ENCODE results near the gene NRCAM.

NRCAM gene

DNA sequence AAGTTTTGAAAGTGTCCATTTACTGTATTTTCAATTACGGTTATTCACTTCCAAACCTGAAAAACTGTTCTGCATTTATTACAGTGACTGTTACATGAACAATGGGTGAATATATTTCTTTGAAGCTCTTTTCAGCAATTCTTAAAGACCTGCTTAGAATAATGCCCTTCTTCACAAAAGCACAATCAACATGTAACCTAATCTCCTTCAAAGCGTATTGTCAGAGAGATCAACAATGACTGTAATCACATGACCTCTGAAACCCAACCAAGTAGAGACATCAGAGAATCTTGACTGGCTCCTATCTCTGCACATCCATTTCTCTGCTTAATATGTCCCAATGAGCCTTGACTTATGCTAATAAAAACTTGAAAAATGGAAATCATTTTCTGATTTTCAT lies 126.7 kb downstream of the NRCAM start:
- ATAC-seq = no peak
- TF ChIP-seq SNAI2 (CRISPR knock-in tag; IDR thresholded peaks at IDR 0.05) (no peak), ZFP30 (CRISPR knock-in tag; IDR thresholded peaks at IDR 0.05) (no peak), CSDC2 (CRISPR knock-in tag; IDR thresholded peaks at IDR 0.05) (no peak), TOX (CRISPR knock-in tag; IDR thresholded peaks at IDR 0.05; ENCODE audit: borderline replicate concordance) (no peak), ESRRG (CRISPR knock-in tag; IDR thresholded peaks at IDR 0.05) (no peak), BACH2 (CRISPR knock-in tag; IDR thresholded peaks at IDR 0.05; ENCODE audit: borderline replicate concordance) (no peak), ZNF8 (CRISPR knock-in tag; IDR thresholded peaks at IDR 0.05) (no peak), ZC3H10 (CRISPR knock-in tag; IDR thresholded peaks at IDR 0.05) (no peak), TCF4 (CRISPR knock-in tag; IDR thresholded peaks at IDR 0.05; ENCODE audit: borderline replicate concordance) (no peak), RARB (CRISPR knock-in tag; IDR thresholded peaks at IDR 0.05) (no peak), ZFP3 (CRISPR knock-in tag; IDR thresholded peaks at IDR 0.05) (no peak), ISL1 (CRISPR knock-in tag; IDR thresholded peaks at IDR 0.05) (no peak)
- TF ChIP-seq, protein P1, sequence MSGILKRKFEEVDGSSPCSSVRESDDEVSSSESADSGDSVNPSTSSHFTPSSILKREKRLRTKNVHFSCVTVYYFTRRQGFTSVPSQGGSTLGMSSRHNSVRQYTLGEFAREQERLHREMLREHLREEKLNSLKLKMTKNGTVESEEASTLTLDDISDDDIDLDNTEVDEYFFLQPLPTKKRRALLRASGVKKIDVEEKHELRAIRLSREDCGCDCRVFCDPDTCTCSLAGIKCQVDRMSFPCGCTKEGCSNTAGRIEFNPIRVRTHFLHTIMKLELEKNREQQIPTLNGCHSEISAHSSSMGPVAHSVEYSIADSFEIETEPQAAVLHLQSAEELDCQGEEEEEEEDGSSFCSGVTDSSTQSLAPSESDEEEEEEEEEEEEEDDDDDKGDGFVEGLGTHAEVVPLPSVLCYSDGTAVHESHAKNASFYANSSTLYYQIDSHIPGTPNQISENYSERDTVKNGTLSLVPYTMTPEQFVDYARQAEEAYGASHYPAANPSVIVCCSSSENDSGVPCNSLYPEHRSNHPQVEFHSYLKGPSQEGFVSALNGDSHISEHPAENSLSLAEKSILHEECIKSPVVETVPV (CRISPR knock-in tag; IDR thresholded peaks at IDR 0.05) = no peak
- TF ChIP-seq, protein P2, sequence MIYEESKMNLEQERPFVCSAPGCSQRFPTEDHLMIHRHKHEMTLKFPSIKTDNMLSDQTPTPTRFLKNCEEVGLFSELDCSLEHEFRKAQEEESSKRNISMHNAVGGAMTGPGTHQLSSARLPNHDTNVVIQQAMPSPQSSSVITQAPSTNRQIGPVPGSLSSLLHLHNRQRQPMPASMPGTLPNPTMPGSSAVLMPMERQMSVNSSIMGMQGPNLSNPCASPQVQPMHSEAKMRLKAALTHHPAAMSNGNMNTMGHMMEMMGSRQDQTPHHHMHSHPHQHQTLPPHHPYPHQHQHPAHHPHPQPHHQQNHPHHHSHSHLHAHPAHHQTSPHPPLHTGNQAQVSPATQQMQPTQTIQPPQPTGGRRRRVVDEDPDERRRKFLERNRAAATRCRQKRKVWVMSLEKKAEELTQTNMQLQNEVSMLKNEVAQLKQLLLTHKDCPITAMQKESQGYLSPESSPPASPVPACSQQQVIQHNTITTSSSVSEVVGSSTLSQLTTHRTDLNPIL (CRISPR knock-in tag; IDR thresholded peaks at IDR 0.05; ENCODE audit: low read depth) = no peak
- TF ChIP-seq, protein P3, sequence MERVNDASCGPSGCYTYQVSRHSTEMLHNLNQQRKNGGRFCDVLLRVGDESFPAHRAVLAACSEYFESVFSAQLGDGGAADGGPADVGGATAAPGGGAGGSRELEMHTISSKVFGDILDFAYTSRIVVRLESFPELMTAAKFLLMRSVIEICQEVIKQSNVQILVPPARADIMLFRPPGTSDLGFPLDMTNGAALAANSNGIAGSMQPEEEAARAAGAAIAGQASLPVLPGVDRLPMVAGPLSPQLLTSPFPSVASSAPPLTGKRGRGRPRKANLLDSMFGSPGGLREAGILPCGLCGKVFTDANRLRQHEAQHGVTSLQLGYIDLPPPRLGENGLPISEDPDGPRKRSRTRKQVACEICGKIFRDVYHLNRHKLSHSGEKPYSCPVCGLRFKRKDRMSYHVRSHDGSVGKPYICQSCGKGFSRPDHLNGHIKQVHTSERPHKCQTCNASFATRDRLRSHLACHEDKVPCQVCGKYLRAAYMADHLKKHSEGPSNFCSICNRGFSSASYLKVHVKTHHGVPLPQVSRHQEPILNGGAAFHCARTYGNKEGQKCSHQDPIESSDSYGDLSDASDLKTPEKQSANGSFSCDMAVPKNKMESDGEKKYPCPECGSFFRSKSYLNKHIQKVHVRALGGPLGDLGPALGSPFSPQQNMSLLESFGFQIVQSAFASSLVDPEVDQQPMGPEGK (CRISPR knock-in tag; IDR thresholded peaks at IDR 0.05; ENCODE audit: borderline replicate concordance) = no peak
- TF ChIP-seq, protein P4, sequence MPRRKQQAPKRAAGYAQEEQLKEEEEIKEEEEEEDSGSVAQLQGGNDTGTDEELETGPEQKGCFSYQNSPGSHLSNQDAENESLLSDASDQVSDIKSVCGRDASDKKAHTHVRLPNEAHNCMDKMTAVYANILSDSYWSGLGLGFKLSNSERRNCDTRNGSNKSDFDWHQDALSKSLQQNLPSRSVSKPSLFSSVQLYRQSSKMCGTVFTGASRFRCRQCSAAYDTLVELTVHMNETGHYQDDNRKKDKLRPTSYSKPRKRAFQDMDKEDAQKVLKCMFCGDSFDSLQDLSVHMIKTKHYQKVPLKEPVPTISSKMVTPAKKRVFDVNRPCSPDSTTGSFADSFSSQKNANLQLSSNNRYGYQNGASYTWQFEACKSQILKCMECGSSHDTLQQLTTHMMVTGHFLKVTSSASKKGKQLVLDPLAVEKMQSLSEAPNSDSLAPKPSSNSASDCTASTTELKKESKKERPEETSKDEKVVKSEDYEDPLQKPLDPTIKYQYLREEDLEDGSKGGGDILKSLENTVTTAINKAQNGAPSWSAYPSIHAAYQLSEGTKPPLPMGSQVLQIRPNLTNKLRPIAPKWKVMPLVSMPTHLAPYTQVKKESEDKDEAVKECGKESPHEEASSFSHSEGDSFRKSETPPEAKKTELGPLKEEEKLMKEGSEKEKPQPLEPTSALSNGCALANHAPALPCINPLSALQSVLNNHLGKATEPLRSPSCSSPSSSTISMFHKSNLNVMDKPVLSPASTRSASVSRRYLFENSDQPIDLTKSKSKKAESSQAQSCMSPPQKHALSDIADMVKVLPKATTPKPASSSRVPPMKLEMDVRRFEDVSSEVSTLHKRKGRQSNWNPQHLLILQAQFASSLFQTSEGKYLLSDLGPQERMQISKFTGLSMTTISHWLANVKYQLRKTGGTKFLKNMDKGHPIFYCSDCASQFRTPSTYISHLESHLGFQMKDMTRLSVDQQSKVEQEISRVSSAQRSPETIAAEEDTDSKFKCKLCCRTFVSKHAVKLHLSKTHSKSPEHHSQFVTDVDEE (CRISPR knock-in tag; IDR thresholded peaks at IDR 0.05) = no peak

DNA sequence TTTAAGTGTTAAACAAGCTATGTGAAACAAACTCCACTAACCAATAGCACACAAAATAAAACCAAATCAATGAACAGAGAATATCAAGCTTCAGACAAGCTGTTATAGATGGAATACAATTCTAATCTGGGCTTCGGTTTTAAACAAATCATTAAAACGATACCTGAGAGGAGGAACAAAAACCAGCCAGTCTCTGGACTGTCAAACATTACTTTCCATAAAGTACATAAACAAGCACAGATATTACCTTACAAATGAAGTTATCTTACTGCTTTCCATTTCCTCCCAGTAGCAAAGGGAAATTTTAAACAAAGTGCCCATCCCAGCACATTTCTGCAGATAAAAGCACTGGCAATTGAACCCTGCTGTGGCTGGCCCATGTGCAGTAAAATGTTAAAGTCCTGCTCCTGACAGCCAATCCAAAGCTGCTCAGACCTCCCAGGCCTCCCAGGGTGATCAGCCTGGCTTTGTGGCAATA lies 128.0 kb downstream of the NRCAM start:
- ATAC-seq = peak; percentile 53; the same call in 1 of the 3 replicates
- TF ChIP-seq ISL1 (CRISPR knock-in tag; IDR thresholded peaks at IDR 0.05) = no peak
- TF ChIP-seq RARB (CRISPR knock-in tag; IDR thresholded peaks at IDR 0.05) = no peak
- TF ChIP-seq TOX (CRISPR knock-in tag; IDR thresholded peaks at IDR 0.05; ENCODE audit: borderline replicate concordance) = no peak
- TF ChIP-seq, protein P2 (CRISPR knock-in tag; IDR thresholded peaks at IDR 0.05; ENCODE audit: low read depth) = no peak
- TF ChIP-seq SNAI2 (CRISPR knock-in tag; IDR thresholded peaks at IDR 0.05) = no peak
- TF ChIP-seq, protein P4 (CRISPR knock-in tag; IDR thresholded peaks at IDR 0.05) = no peak
- TF ChIP-seq ZFP30 (CRISPR knock-in tag; IDR thresholded peaks at IDR 0.05) = no peak
- TF ChIP-seq GLIS3 (CRISPR knock-in tag; IDR thresholded peaks at IDR 0.05) = no peak
- no peak for TF ChIP-seq ZC3H10 (CRISPR knock-in tag; IDR thresholded peaks at IDR 0.05)
- TF ChIP-seq OSR1 (CRISPR knock-in tag; IDR thresholded peaks at IDR 0.05) = no peak
- no peak for TF ChIP-seq ZFP3 (CRISPR knock-in tag; IDR thresholded peaks at IDR 0.05)
- TF ChIP-seq, protein P3 (CRISPR knock-in tag; IDR thresholded peaks at IDR 0.05; ENCODE audit: borderline replicate concordance) = no peak
